ENCODE measurements around the gene STK39.
A peak's percentile ranks its signal among the peaks of the same experiment; 100 is the strongest.

Gene STK39

GRCh38 chr2:168176402-168176801 is 71.0 kb downstream of the STK39 start:
- TF ChIP-seq GABPA (IDR thresholded peaks at IDR 0.05; ENCODE audit: low read depth) (no peak), SPI1 (IDR thresholded peaks at IDR 0.05; ENCODE audit: borderline replicate concordance, low read depth) (no peak), REST (IDR thresholded peaks at IDR 0.05; ENCODE audit: insufficient replicate concordance, low read depth) (no peak), CTCF (IDR thresholded peaks at IDR 0.05; ENCODE audit: insufficient read depth, low read length) (no peak), POLR2AphosphoS5 (IDR thresholded peaks at IDR 0.05; ENCODE audit: low read depth) (no peak)
- Histone ChIP-seq H3K4me3 (replicated peaks; ENCODE audit: insufficient read depth, low read length) (no peak overlapping the region), H3K27me3 (ENCODE audit: insufficient read depth, poor library complexity, severe bottlenecking) (no peaks in the 10 kb centered on the region), H3K27ac (replicated peaks) (no peak overlapping the region)
- DNase-seq (ENCODE audit: low read depth in 1 of 2, low spot score in 1 of 2): no peak

- Histone ChIP-seq H3K27ac (replicated peaks) (no peak overlapping the region), H3K27me3 (ENCODE audit: insufficient read depth, poor library complexity, severe bottlenecking) (no peaks in the 10 kb centered on the region), H3K4me3 (replicated peaks; ENCODE audit: insufficient read depth, low read length) (no peak overlapping the region)
- TF ChIP-seq REST (IDR thresholded peaks at IDR 0.05; ENCODE audit: insufficient replicate concordance, low read depth) (no peak), GABPA (IDR thresholded peaks at IDR 0.05; ENCODE audit: low read depth) (no peak), SPI1 (IDR thresholded peaks at IDR 0.05; ENCODE audit: borderline replicate concordance, low read depth) (no peak), POLR2AphosphoS5 (IDR thresholded peaks at IDR 0.05; ENCODE audit: low read depth) (no peak), CTCF (IDR thresholded peaks at IDR 0.05; ENCODE audit: insufficient read depth, low read length) (no peak)
- DNase-seq (ENCODE audit: low read depth in 1 of 2, low spot score in 1 of 2): no peak
Observed at GRCh38 chr2:168175469-168175868, 71.9 kb downstream of the STK39 start.

GRCh38 chr2:168174756-168175155 is 72.6 kb downstream of the STK39 start:
- Histone ChIP-seq H3K27me3 (ENCODE audit: insufficient read depth, poor library complexity, severe bottlenecking) (no peaks in the 10 kb centered on the region), H3K27ac (replicated peaks) (no peak overlapping the region), H3K4me3 (replicated peaks; ENCODE audit: insufficient read depth, low read length) (no peak overlapping the region)
- TF ChIP-seq GABPA (IDR thresholded peaks at IDR 0.05; ENCODE audit: low read depth): no peak
- no peak for TF ChIP-seq CTCF (IDR thresholded peaks at IDR 0.05; ENCODE audit: insufficient read depth, low read length)
- no peak for TF ChIP-seq REST (IDR thresholded peaks at IDR 0.05; ENCODE audit: insufficient replicate concordance, low read depth)
- TF ChIP-seq SPI1 (IDR thresholded peaks at IDR 0.05; ENCODE audit: borderline replicate concordance, low read depth): no peak
- no peak for TF ChIP-seq POLR2AphosphoS5 (IDR thresholded peaks at IDR 0.05; ENCODE audit: low read depth)
- DNase-seq (ENCODE audit: low read depth in 1 of 2, low spot score in 1 of 2): peak in 1 of 2 experiments; percentile 15

All from HL-60 (cell line).